ENCODE data around the gene CKS2.
A peak's percentile ranks its signal among the peaks of the same experiment; 100 is the strongest.
"Not testable (repeated sequence)": the region's sequence is repeated elsewhere in the genome, so short reads cannot be mapped to it uniquely, and the experiment has no call there.

CKS2 gene

GRCh38 chr9:89310475-89311345, at the start of gene CKS2:
TSS of gene CKS2 (plus strand) at chr9:89311195. CDS start at chr9:89311293, 98 bp downstream.
- peak; percentile 99 for DNase-seq

DNA sequence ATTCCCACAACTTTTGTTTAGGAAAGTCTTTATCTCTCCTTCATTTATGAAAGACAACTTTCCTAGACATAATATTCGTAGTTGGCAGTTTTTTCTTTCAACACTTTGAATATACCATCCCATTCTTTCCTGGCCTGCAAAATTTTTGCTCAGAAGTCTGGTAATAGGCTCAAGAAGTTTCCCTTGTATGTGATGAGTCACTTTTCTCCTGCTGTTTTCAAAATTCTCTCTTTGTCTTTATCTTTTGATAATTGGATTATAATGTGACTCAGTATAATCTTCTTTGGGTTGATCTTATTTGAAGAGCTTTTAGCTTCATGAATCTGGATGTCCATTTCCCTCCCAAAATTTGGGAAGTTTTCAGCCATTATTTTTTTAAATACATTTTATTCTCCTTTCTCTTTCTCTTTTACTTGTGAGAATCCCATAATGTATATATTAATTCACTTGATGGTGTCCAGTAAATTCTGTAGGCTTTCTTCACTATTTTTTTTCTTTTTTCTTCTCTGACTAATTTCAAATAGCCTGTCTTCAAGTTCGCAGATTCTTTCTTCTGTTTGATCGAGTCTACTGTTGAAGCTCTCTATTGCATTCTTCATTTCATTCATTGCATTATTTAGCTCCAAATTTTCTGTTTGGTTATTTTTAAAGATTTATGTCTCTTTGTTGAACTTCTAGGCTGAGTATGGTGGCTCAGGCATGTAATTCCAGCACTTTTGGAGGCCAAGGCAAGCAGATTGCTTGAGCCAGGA, 37.3 kb upstream of the CKS2 start:
- DNase-seq: no peak

DNA sequence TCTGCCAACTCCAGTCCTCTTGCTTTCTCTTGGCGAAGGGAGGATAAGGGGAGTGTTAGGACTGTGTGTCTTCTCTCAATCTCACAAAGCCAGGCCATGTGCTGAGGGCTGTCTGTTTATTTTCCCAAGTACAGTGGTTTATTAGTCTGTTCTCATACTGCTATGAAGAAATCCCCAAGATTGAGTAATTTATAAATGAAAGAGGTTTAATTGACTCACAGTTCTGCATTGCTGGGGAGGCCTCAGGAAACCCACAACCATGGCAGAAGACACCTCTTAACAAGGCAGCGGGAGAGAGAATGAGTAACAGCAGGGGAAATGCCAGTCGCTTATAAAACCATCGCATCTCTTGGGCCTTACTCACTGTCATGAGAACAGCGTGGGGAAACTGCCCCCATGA, 36.2 kb upstream of the CKS2 start:
- DNase-seq: no peak

- not testable (repeated sequence) for DNase-seq
These were observed 35.0 kb upstream of the CKS2 start for GRCh38 chr9:89276040-89276439.

DNA sequence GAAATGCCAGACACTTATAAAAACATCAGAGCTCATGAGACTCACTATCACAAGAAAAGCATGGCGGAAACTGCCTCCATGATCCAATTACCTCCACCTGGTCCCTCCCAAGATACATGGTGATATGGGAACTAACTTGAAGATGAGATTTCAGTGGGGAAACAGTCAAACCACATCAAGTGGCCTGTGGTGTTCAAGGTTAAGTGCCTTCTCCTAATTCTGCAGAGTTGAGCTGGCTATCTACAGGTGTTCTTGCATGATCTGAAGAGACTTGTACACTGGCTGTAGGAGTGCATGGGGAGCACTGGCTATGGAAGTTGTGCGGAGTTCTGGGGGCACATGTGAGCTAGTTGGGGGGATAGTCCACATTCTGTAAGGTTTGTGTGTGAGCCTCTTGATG, 34.0 kb upstream of the CKS2 start:
- DNase-seq: no peak

- no peak for DNase-seq
These were observed 33.5 kb upstream of the CKS2 start for GRCh38 chr9:89277454-89277853.

GRCh38 chr9:89278551-89278950, 32.4 kb upstream of the CKS2 start:
- DNase-seq: no peak

DNA sequence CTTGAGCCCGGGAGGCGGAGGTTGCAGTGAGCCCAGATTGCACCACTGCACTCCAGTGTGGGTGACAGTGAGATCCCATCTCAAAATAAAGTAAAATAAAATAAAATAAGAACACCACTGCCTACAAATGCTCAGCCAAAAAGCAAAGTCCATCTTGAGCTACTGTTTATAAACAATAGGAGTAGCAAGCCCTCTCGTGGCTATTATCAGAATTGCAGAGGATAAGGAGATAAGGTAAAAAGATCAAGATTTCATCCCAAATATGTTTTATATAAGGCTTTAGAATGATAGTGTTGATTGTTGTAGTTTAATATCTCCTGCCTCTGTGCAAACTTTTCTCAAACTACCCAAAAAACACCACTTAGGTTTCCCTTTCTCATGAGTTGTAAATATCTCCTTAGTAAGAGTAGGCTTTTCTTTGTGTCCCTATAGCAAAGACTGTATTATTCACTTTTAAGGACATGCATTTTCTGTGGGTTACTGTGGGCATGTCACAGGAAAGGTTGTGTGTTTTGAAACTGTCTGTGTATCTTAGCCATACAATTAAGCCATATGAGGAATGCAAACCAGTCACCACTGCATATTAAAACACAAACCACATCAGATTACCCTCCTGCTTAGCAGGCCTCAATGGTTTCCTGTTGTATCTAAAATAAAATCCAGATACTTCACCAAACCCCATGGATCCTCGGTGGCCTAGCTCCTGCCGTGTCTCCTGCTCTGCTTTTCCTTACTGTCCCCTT, 31.8 kb upstream of the CKS2 start:
- peak in 1 of 2 donors; percentile 50 for DNase-seq

- no peak for DNase-seq
These were observed 29.9 kb upstream of the CKS2 start for GRCh38 chr9:89281106-89281505.

DNA sequence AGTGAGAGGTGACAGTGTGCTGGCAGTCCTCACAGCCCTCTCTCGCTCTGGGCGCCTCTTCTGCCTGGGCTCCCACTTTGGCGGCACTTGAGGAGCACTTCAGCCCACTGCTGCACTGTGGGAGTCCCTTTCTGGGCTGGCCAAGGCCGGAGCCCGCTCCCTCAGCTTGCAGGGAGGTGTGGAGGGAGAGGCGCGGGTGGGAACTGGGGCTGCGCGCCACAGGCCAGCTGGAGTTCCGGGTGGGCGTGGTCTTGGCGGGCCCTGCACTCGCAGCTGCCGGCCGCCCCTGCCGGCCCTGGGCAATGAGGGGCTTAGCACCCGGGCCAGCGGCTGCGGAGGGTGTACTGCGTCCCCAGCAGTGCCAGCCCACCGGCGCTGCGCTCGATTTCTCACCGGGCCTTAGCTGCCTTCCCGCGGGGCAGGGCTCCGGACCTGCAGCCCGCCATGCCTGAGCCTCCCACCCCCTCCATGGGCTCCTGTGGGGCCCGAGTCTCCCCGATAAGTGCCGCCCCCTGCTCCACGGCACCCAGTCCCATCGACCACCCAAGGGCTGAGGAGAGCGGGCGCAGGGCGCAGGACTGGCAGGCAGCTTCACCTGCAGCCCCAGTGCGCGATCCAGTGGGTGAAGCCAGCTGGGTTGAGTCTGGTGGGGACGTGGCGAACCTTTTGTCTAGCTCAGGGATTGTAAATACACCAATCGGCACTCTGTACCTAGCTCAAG, 28.6 kb upstream of the CKS2 start:
- DNase-seq: not testable (repeated sequence)

GRCh38 chr9:89284076-89284475, 26.9 kb upstream of the CKS2 start:
- no peak for DNase-seq

GRCh38 chr9:89291741-89292140, 19.3 kb upstream of the CKS2 start:
- no peak for DNase-seq

GRCh38 chr9:89293014-89293413, 18.0 kb upstream of the CKS2 start:
- no peak for DNase-seq

GRCh38 chr9:89295400-89295799, 15.6 kb upstream of the CKS2 start:
- DNase-seq: no peak

GRCh38 chr9:89301996-89302395, 9.0 kb upstream of the CKS2 start:
- not testable (repeated sequence) for DNase-seq

DNA sequence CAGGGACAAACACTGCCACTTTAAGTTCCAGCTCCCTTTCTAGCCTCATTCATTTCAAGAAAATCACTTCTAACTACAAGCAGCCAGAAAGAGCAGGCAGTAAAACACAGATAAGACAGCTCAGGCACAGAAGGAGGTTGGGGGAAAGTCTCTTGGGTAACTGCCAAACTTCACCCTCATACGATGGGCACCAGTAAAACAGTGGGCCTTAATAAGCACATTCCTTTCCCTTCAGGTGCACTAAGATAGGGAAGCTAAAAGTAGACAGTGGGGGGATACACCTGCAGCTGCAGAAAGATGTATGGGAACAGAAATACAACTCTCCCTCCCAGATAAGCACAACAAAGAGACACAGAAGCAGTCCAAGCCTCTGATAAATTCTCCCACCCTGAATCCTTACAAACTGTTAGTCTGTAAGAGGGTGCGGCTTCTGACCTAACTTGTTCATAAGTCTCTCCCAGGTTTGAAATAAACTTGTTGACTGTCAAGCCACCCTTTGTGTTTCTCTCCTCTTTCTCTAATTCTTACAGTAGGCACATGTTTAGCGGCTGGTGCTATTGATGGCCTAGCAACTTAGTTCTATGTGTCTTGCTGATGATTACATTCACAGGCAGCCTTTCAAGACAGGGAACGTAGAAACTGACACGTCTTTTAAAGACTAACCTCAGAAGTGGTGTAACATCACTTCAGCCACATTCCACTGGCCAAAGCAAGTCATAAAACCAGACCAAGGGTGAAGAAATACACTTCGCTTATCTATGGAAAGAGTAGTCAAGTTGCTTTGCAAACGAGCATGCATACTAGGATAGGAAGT, 6.8 kb upstream of the CKS2 start:
- DNase-seq: no peak

- DNase-seq: no peak
These were observed 6.2 kb upstream of the CKS2 start for GRCh38 chr9:89304834-89305188.

- DNase-seq: no peak
These were observed 5.1 kb upstream of the CKS2 start for GRCh38 chr9:89305868-89306267.

DNA sequence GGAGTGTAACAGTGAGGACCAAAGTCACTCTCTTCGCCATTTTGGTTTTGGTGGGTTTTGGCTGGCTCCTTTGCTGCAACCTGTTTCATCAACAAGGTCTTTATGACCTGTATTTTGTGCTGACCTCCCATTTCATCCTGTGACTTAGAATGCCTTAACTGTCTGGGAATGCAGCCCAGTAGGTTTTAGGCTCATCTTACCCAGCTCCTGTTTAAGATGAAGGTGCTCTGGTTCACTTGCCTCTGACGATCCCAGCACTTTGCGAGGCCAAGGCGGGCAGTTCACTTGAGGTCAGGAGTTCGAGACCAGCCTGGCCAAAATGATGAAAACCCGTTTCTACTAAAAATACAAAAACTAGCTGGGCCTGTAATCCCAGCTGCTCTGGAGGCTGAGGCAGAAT, 1.8 kb upstream of the CKS2 start:
- DNase-seq: no peak

DNA sequence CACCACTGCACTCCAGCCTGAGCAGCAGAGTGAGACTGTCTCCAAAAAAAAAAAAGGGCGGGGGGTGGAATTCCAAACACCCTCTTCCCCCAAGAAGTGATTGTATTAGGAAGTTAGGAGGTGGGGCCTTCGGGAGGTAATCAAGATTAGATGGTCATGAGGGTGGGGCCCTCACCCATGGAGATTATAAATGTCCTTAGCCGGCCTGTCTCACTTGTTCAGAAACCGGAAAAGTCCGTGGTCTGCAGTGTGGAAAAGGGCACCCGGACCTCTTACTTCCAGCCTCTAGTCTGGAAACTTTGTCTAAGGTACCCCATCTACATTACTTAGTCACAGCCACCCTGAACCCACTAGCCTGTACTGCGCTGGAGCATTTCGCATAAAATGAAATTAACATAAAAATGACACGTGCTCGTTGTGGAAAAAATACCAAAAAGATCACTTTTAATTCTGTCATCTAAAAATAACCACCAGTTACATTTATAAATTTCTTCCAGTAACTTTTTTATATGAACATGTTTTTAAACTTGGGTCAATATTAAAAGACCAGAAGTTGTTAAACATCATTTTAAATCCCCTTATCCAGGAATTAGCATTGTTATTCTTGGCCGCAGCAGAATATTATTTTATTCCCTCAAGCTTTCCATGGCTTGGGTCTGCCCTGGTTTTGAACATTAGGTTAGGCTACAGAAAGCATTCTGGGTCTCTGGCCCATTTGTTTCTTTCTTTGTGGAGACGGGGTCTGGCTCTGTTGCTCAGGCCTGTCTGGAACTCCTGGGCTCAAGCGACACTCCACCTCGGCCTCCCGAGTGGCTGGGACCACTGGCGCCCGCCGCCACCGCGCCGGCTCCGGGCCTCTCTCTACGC, 1.2 kb upstream of the CKS2 start:
- DNase-seq: peak in 1 of 2 donors; percentile 30

Data from hippocampal formation (tissue), 2 donors.